Activated CD8-positive, alpha-beta memory T cell treated with anti-CD3 and anti-CD28 coated beads, Interleukin-2, amount 50 U/mL, for 1 hour (primary cell): ENCODE data around the gene TRIM3.

Source experiments
- DNase-seq: peaks from one replicate; pipeline ENCODE4 v3.0.0-alpha.2; 2020; ENCODE audit errors: extremely low read depth

Gene TRIM3

GRCh38 chr11:6437993-6438392, 35.7 kb downstream of the TRIM3 start:
- DNase-seq = no peak

GRCh38 chr11:6437423-6437822, 36.3 kb downstream of the TRIM3 start:
- no peak for DNase-seq

GRCh38 chr11:6433998-6434660, 39.6 kb downstream of the TRIM3 start:
- DNase-seq = no peak

- DNase-seq = no peak
These were observed 41.9 kb downstream of the TRIM3 start for GRCh38 chr11:6431861-6432260.

- no peak for DNase-seq
These were observed 46.2 kb downstream of the TRIM3 start for GRCh38 chr11:6427516-6427915.

GRCh38 chr11:6420677-6421076, 53.1 kb downstream of the TRIM3 start:
- no peak for DNase-seq

- DNase-seq = peak; percentile 34
These were observed 54.6 kb downstream of the TRIM3 start, which contains the start of gene APBB1 for GRCh38 chr11:6419009-6419631. APBB1 (minus strand) TSS chr11:6419094; CDS start chr11:6411347, 7,747 bp downstream.

GRCh38 chr11:6418557-6419008, 55.2 kb downstream of the TRIM3 start:
- DNase-seq = no peak

GRCh38 chr11:6417907-6418556, 55.7 kb downstream of the TRIM3 start:
- no peak for DNase-seq

GRCh38 chr11:6415797-6416196, 57.9 kb downstream of the TRIM3 start:
- DNase-seq = no peak

GRCh38 chr11:6414874-6415328, 58.8 kb downstream of the TRIM3 start:
- no peak for DNase-seq

GRCh38 chr11:6413791-6414201, 59.9 kb downstream of the TRIM3 start:
- DNase-seq = peak; percentile 49

GRCh38 chr11:6411594-6412031, 62.1 kb downstream of the TRIM3 start:
- no peak for DNase-seq

GRCh38 chr11:6410695-6411430, 62.9 kb downstream of the TRIM3 start:
- no peak for DNase-seq

- DNase-seq = no peak
These were observed 67.4 kb downstream of the TRIM3 start for GRCh38 chr11:6406370-6406769.

- DNase-seq = no peak
These were observed 67.9 kb downstream of the TRIM3 start for GRCh38 chr11:6405846-6406245.

- DNase-seq = no peak
These were observed 68.6 kb downstream of the TRIM3 start for GRCh38 chr11:6405052-6405667.

- DNase-seq = no peak
These were observed 69.2 kb downstream of the TRIM3 start for GRCh38 chr11:6404342-6405051.

GRCh38 chr11:6403539-6403938, 70.2 kb downstream of the TRIM3 start:
- no peak for DNase-seq

GRCh38 chr11:6402561-6402981, 71.2 kb downstream of the TRIM3 start:
- DNase-seq = peak; percentile 61

- DNase-seq = no peak
These were observed 71.7 kb downstream of the TRIM3 start for GRCh38 chr11:6402061-6402470.
